Measurements from ENCODE around the gene RSRC1.

GRCh38 chr3:158098309-158098639 is 11.6 kb upstream of the RSRC1 start:
- TF ChIP-seq POLR2A (IDR thresholded peaks at IDR 0.05; ENCODE audit: low read length) (no peak), GATA1 (IDR thresholded peaks at IDR 0.05; ENCODE audit: low read depth, low read length) (no peak)
